Measurements from ENCODE around the gene XYLB.

DNA sequence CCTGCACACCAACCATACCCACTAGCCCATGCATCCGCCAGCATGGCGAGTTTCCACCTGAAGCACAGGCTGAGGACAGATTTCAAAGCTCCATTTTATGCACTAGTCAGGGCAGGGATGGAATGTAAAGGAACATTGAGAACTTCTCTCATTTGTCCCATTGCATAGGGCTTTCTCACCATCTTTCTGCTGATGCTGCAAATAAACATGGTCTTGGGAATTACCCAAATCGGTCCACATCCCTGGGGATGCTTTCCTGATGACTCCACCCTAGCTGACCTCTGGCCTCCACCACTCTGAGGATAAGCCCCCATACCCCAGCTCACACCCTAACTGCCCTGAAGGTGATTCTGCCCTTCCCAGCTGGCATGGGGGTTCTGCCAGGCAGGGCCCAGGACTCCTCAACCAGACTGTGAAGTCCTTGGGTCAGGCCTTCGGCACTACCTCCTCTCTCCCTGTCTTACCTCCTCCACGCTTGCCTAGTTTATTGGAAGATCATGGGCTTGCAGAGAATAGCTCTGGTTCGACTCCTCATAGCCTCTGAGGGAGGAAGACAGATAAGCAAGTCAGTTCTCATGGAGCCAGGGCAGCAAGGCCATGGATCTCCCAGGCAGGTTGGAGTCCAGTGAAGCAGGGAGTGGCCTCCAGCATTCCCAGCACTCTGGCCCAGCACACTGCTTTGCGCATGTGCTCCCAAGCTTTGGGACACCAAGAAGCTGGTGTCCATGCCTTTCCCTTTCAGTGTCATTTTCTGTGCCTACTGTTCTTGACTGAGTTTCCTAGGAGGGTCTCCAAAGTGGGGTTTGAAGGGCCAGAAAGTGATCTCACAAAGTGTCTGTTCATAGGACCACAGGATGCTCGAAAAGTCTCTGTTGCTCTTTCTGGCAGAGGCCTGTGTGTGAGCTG lies 27.6 kb upstream of the XYLB start:
- TF ChIP-seq, protein P1, sequence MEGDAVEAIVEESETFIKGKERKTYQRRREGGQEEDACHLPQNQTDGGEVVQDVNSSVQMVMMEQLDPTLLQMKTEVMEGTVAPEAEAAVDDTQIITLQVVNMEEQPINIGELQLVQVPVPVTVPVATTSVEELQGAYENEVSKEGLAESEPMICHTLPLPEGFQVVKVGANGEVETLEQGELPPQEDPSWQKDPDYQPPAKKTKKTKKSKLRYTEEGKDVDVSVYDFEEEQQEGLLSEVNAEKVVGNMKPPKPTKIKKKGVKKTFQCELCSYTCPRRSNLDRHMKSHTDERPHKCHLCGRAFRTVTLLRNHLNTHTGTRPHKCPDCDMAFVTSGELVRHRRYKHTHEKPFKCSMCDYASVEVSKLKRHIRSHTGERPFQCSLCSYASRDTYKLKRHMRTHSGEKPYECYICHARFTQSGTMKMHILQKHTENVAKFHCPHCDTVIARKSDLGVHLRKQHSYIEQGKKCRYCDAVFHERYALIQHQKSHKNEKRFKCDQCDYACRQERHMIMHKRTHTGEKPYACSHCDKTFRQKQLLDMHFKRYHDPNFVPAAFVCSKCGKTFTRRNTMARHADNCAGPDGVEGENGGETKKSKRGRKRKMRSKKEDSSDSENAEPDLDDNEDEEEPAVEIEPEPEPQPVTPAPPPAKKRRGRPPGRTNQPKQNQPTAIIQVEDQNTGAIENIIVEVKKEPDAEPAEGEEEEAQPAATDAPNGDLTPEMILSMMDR (conservative IDR thresholded peaks at IDR 0.05) = no peak
- no peak for TF ChIP-seq ZFX (IDR thresholded peaks at IDR 0.05)

All from C4-2B (cell line).